ENCODE results near the gene ARID2.

ARID2 gene

GRCh38 chr12:45872446-45872845 is 142.9 kb downstream of the ARID2 start:
- no peak for DNase-seq (ENCODE audit: low read depth)

- DNase-seq (ENCODE audit: low read depth), result no peak
Observed at GRCh38 chr12:45877069-45877468, 147.6 kb downstream of the ARID2 start.

- no peak for DNase-seq (ENCODE audit: low read depth)
Observed at GRCh38 chr12:45878630-45879255, 149.2 kb downstream of the ARID2 start.

GRCh38 chr12:45879363-45879895 is 149.9 kb downstream of the ARID2 start:
- no peak for DNase-seq (ENCODE audit: low read depth)

- no peak for DNase-seq (ENCODE audit: low read depth)
Observed at GRCh38 chr12:45880533-45880932, 151.0 kb downstream of the ARID2 start.

- DNase-seq (ENCODE audit: low read depth), result no peak
Observed at GRCh38 chr12:45883187-45883586, 153.7 kb downstream of the ARID2 start.

- no peak for DNase-seq (ENCODE audit: low read depth)
Observed at GRCh38 chr12:45886685-45887084, 157.2 kb downstream of the ARID2 start.

- no peak for DNase-seq (ENCODE audit: low read depth)
Observed at GRCh38 chr12:45887544-45887943, 158.0 kb downstream of the ARID2 start.

GRCh38 chr12:45890276-45890675 is 160.8 kb downstream of the ARID2 start:
- no peak for DNase-seq (ENCODE audit: low read depth)

GRCh38 chr12:45893240-45893639 is 163.7 kb downstream of the ARID2 start:
- peak; percentile 53 for DNase-seq (ENCODE audit: low read depth)

GRCh38 chr12:45895961-45896360 is 166.5 kb downstream of the ARID2 start:
- no peak for DNase-seq (ENCODE audit: low read depth)

GRCh38 chr12:45898094-45898493 is 168.6 kb downstream of the ARID2 start:
- DNase-seq (ENCODE audit: low read depth), result no peak

- DNase-seq (ENCODE audit: low read depth), result no peak
Observed at GRCh38 chr12:45907955-45908354, 178.4 kb downstream of the ARID2 start.

GRCh38 chr12:45909041-45909713 is 179.7 kb downstream of the ARID2 start:
- no peak for DNase-seq (ENCODE audit: low read depth)

GRCh38 chr12:45912774-45913173 is 183.3 kb downstream of the ARID2 start:
- no peak for DNase-seq (ENCODE audit: low read depth)

GRCh38 chr12:45913631-45914030 is 184.1 kb downstream of the ARID2 start:
- DNase-seq (ENCODE audit: low read depth), result no peak

- peak; percentile 88 for DNase-seq (ENCODE audit: low read depth)
Observed at GRCh38 chr12:45914090-45914489, 184.6 kb downstream of the ARID2 start.

GRCh38 chr12:45915405-45915804 is 185.9 kb downstream of the ARID2 start:
- no peak for DNase-seq (ENCODE audit: low read depth)

- no peak for DNase-seq (ENCODE audit: low read depth)
Observed at GRCh38 chr12:45918818-45919217, 189.3 kb downstream of the ARID2 start.

GRCh38 chr12:45928309-45928708 is 198.8 kb downstream of the ARID2 start:
- DNase-seq (ENCODE audit: low read depth), result no peak

- no peak for DNase-seq (ENCODE audit: low read depth)
Observed at GRCh38 chr12:45930369-45930768, 200.9 kb downstream of the ARID2 start.

GRCh38 chr12:45933504-45933903 is 204.0 kb downstream of the ARID2 start:
- DNase-seq (ENCODE audit: low read depth), result no peak

- DNase-seq (ENCODE audit: low read depth), result no peak
Observed at GRCh38 chr12:45934956-45935355, 205.4 kb downstream of the ARID2 start.

- no peak for DNase-seq (ENCODE audit: low read depth)
Observed at GRCh38 chr12:45938566-45938965, 209.1 kb downstream of the ARID2 start.

All from ELR (cell line).